ENCODE measurements around the gene PDGFRB.

Gene PDGFRB

GRCh38 chr5:150182774-150183173 is 27.1 kb upstream of the PDGFRB start:
- no peak for DNase-seq (ENCODE audit: extremely low read depth in 1 of 2, low read depth in 1 of 2)

- no peak for DNase-seq (ENCODE audit: extremely low read depth in 1 of 2, low read depth in 1 of 2)
These were observed 26.3 kb upstream of the PDGFRB start for GRCh38 chr5:150181766-150182545.

GRCh38 chr5:150181027-150181426 is 25.4 kb upstream of the PDGFRB start:
- DNase-seq (ENCODE audit: extremely low read depth in 1 of 2, low read depth in 1 of 2): no peak

- DNase-seq (ENCODE audit: extremely low read depth in 1 of 2, low read depth in 1 of 2): no peak
These were observed 24.8 kb upstream of the PDGFRB start for GRCh38 chr5:150180241-150181026.

GRCh38 chr5:150179019-150179620 is 23.5 kb upstream of the PDGFRB start:
- DNase-seq (ENCODE audit: extremely low read depth in 1 of 2, low read depth in 1 of 2): no peak

GRCh38 chr5:150178262-150178661 is 22.6 kb upstream of the PDGFRB start:
- DNase-seq (ENCODE audit: extremely low read depth in 1 of 2, low read depth in 1 of 2): no peak

GRCh38 chr5:150177721-150178120 is 22.1 kb upstream of the PDGFRB start:
- DNase-seq (ENCODE audit: extremely low read depth in 1 of 2, low read depth in 1 of 2): no peak

GRCh38 chr5:150176745-150177477 is 21.3 kb upstream of the PDGFRB start:
- DNase-seq (ENCODE audit: extremely low read depth in 1 of 2, low read depth in 1 of 2): no peak

- DNase-seq (ENCODE audit: extremely low read depth in 1 of 2, low read depth in 1 of 2): no peak
These were observed 19.9 kb upstream of the PDGFRB start for GRCh38 chr5:150175536-150175935.

- no peak for DNase-seq (ENCODE audit: extremely low read depth in 1 of 2, low read depth in 1 of 2)
These were observed 19.4 kb upstream of the PDGFRB start for GRCh38 chr5:150175076-150175475.

- DNase-seq (ENCODE audit: extremely low read depth in 1 of 2, low read depth in 1 of 2): no peak
These were observed 18.6 kb upstream of the PDGFRB start for GRCh38 chr5:150174285-150174684.

- DNase-seq (ENCODE audit: extremely low read depth in 1 of 2, low read depth in 1 of 2): no peak
These were observed 17.5 kb upstream of the PDGFRB start for GRCh38 chr5:150173161-150173560.

- DNase-seq (ENCODE audit: extremely low read depth in 1 of 2, low read depth in 1 of 2): no peak
These were observed 16.9 kb upstream of the PDGFRB start for GRCh38 chr5:150172556-150172955.

GRCh38 chr5:150172145-150172544 is 16.5 kb upstream of the PDGFRB start:
- DNase-seq (ENCODE audit: extremely low read depth in 1 of 2, low read depth in 1 of 2): no peak

- no peak for DNase-seq (ENCODE audit: extremely low read depth in 1 of 2, low read depth in 1 of 2)
These were observed 13.2 kb upstream of the PDGFRB start for GRCh38 chr5:150168864-150169263.

- no peak for DNase-seq (ENCODE audit: extremely low read depth in 1 of 2, low read depth in 1 of 2)
These were observed 12.3 kb upstream of the PDGFRB start for GRCh38 chr5:150167908-150168307.

- no peak for DNase-seq (ENCODE audit: extremely low read depth in 1 of 2, low read depth in 1 of 2)
These were observed 11.8 kb upstream of the PDGFRB start for GRCh38 chr5:150167512-150167850.

GRCh38 chr5:150166650-150167511 is 11.2 kb upstream of the PDGFRB start, which contains the start of gene CDX1:
CDX1 (plus strand) TSS chr5:150166778; CDS start chr5:150166877, 99 bp downstream.
- DNase-seq (ENCODE audit: extremely low read depth in 1 of 2, low read depth in 1 of 2): no peak

- no peak for DNase-seq (ENCODE audit: extremely low read depth in 1 of 2, low read depth in 1 of 2)
These were observed 10.5 kb upstream of the PDGFRB start for GRCh38 chr5:150166037-150166649.

Measured in activated CD8-positive, alpha-beta memory T cell treated with anti-CD3 and anti-CD28 coated beads for 1 hour (primary cell).